ENCODE results near the gene KMT5C. TPM values are rescaled to one million over a fixed set of nuclear protein-coding genes. Genes with fewer than 3 reads are reported as not detected.

KMT5C gene
- total RNA-seq, 5 donors from 2014 or later (not counting 1 experiment from before 2014, with no cell fraction given): 24.4 to 71.8 (median 30.7) TPM

DNA sequence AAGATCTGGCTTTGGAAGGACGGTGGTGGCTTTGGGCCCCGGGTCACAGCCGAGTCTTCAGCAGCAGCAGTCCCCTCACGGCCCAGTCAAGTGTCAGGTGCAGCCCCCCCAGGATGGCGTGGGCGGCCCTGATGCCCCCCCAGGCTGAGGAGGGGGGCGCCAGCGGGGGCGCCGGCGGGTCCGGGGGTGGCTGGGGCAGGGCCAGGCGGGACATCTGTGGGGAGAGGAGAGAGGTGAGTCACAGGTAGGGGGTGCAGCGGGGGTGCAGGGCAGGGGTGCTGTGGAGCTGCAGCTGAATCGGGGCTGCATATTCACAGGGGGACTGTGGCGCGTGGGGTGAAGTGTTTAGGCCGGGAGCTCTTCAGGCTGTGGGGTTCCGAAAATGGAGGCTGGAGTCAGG lies 26.3 kb downstream of the KMT5C start:
- CTCF ChIA-PET: no interaction called here
- ATAC-seq (replicated peaks in 1 of 4) (no peak), DNase-seq (no peak)
- 68% methylated on average over 19 of the region's 19 CpGs for WGBS (ENCODE audit: insufficient coverage)
- Histone ChIP-seq H3K4me1 (ENCODE audit: control insufficient read depth in 1 of 2, extremely low read depth in 1 of 2, insufficient read depth in 2 of 2, low read length in 2 of 2) (peaks cover 0 to 18% of the 10 kb centered on the region in 2 experiments), H3K27me3 (replicated peaks in 1 of 2; ENCODE audit: control insufficient read depth in 2 of 2, extremely low read depth in 1 of 2, insufficient read depth in 2 of 2, low read length in 1 of 2) (peaks cover 0 to 67% of the 10 kb centered on the region in 2 experiments), H3K27ac (ENCODE audit: low read length) (no peak overlapping the region), H3K36me3 (ENCODE audit: control insufficient read depth in 2 of 2, extremely low read depth in 1 of 2, insufficient read depth in 1 of 2, low read length in 1 of 2) (no peaks in the 10 kb centered on the region), H3K9me3 (no peaks in the 10 kb centered on the region), H3K4me3 (ENCODE audit: control insufficient read depth in 1 of 2, extremely low read depth in 1 of 2, low read length in 1 of 2) (no peak overlapping the region)
- POLR2A ChIA-PET: no interaction called here
- H3K4me3 Mint-ChIP-seq: no peak overlapping the region
- no peaks in the 10 kb centered on the region for H3K9me3 Mint-ChIP-seq
- peaks cover 4 to 12% (median 10%) of the 10 kb centered on the region in 3 donors for H3K4me1 Mint-ChIP-seq
- H3K27me3 Mint-ChIP-seq: peaks cover 10 to 23% of the 10 kb centered on the region in 2 donors
- H3K36me3 Mint-ChIP-seq: no peaks in the 10 kb centered on the region
- H3K27ac Mint-ChIP-seq: no peak overlapping the region

GRCh38 chr19:55366790-55367189 lies 27.1 kb downstream of the KMT5C start:
- Histone ChIP-seq H3K36me3 (ENCODE audit: control insufficient read depth in 2 of 2, extremely low read depth in 1 of 2, insufficient read depth in 1 of 2, low read length in 1 of 2) (no peaks in the 10 kb centered on the region), H3K4me3 (ENCODE audit: control insufficient read depth in 1 of 2, extremely low read depth in 1 of 2, low read length in 1 of 2) (no peak overlapping the region), H3K27me3 (replicated peaks in 1 of 2; ENCODE audit: control insufficient read depth in 2 of 2, extremely low read depth in 1 of 2, insufficient read depth in 2 of 2, low read length in 1 of 2) (peaks cover 0 to 71% of the 10 kb centered on the region in 2 experiments), H3K27ac (ENCODE audit: low read length) (no peak overlapping the region), H3K9me3 (no peaks in the 10 kb centered on the region), H3K4me1 (ENCODE audit: control insufficient read depth in 1 of 2, extremely low read depth in 1 of 2, insufficient read depth in 2 of 2, low read length in 2 of 2) (peaks cover 0 to 18% of the 10 kb centered on the region in 2 experiments)
- CTCF ChIA-PET: no interaction called here
- no peak overlapping the region for H3K27ac Mint-ChIP-seq
- peaks cover 16 to 31% of the 10 kb centered on the region in 2 donors for H3K27me3 Mint-ChIP-seq
- ATAC-seq (replicated peaks in 1 of 4) (no peak), DNase-seq (no peak)
- peaks cover 4 to 14% (median 10%) of the 10 kb centered on the region in 3 donors for H3K4me1 Mint-ChIP-seq
- POLR2A ChIA-PET: interaction anchor here in 1 of 2 donors (0.5 kb wide), 1 partner anchor 80 kb away, joined by 3 read pairs; no protein-coding TSS in a partner anchor
- no peaks in the 10 kb centered on the region for H3K9me3 Mint-ChIP-seq
- H3K4me3 Mint-ChIP-seq: peak overlapping the region in 1 of 3 donors; percentile 9
- no peaks in the 10 kb centered on the region for H3K36me3 Mint-ChIP-seq
- WGBS (ENCODE audit: insufficient coverage): 50% methylated on average over 1 of the region's 3 CpGs

- POLR2A ChIA-PET: interaction anchor here in 1 of 2 donors (0.6 kb wide), 1 partner anchor 35 kb away, joined by 3 read pairs; no protein-coding TSS in a partner anchor
- peak overlapping the region in 1 of 3 donors; percentile 46 for H3K4me3 Mint-ChIP-seq
- 91% methylated on average over 10 of the region's 16 CpGs for WGBS (ENCODE audit: insufficient coverage)
- no peak for DNase-seq
- CTCF ChIA-PET: interaction anchor here in 1 of 2 donors (0.6 kb wide), 1 partner anchor 92 kb away, joined by 3 read pairs; no protein-coding TSS in a partner anchor
- H3K4me3 ChIP-seq (ENCODE audit: control insufficient read depth in 1 of 2, extremely low read depth in 1 of 2, low read length in 1 of 2): no peak overlapping the region
- no peak for ATAC-seq (replicated peaks in 1 of 4)
- no peaks in the 10 kb centered on the region for H3K36me3 Mint-ChIP-seq
- no peaks in the 10 kb centered on the region for H3K9me3 ChIP-seq
- no peaks in the 10 kb centered on the region for H3K36me3 ChIP-seq (ENCODE audit: control insufficient read depth in 2 of 2, extremely low read depth in 1 of 2, insufficient read depth in 1 of 2, low read length in 1 of 2)
- H3K27me3 Mint-ChIP-seq: peaks cover 21 to 39% of the 10 kb centered on the region in 2 donors
- H3K9me3 Mint-ChIP-seq: no peaks in the 10 kb centered on the region
- H3K27ac Mint-ChIP-seq: no peak overlapping the region
- peaks cover 6 to 14% (median 12%) of the 10 kb centered on the region in 3 donors for H3K4me1 Mint-ChIP-seq
- no peak overlapping the region for H3K27ac ChIP-seq (ENCODE audit: low read length)
- peaks cover 0 to 18% of the 10 kb centered on the region in 2 experiments for H3K4me1 ChIP-seq (ENCODE audit: control insufficient read depth in 1 of 2, extremely low read depth in 1 of 2, insufficient read depth in 2 of 2, low read length in 2 of 2)
- H3K27me3 ChIP-seq (replicated peaks in 1 of 2; ENCODE audit: control insufficient read depth in 2 of 2, extremely low read depth in 1 of 2, insufficient read depth in 2 of 2, low read length in 1 of 2): peaks cover 4 to 75% of the 10 kb centered on the region in 2 experiments
Measured at GRCh38 chr19:55368106-55368505, 28.4 kb downstream of the KMT5C start.

DNA sequence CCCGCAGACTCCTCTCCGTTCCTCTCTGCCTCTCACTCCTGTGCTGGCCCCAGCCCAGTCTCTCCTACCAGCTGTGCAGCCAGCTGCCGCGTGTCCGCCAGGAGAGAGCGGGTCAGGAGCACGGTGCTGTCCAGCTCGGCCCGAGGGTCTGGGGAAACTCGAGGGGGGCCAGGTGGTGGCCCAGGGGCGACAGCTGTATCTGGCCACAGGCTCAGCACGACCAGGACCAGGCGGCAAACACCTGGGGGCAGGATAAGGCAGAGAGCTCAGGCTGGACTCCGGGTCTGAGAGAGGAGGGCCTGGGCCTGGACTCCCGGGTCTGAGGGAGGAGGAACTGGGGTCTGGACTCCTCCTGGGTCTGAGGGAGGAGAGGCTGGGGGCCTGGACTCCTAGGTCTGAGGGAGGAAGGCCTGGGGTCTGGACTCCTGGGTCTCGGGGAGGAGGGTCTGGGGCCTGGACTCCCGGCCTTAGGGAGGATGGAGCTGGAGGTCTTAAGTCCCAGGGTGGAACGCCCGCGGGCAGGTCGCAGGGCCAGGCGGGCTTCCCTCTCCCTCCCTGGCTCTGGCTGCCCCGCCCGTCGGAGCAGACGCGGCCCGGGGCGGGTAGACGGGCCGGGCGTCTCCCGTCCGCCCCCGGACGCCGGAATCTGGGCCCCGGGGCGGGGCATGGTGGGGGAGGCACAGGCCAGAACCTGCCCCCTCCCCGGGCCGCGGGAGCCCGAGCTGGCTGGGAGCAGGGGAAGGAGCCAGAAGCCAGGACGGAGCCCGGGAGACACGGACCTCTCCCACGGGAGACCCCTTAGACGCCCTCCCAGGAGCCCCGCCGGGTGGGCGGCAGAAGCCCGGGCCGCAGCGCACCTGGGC lies 29.3 kb downstream of the KMT5C start:
- ChIA-PET POLR2A (interaction anchor here in 1 of 2 donors (0.6 kb wide), 1 partner anchor 36 kb away, joined by 3 read pairs; no protein-coding TSS in a partner anchor), CTCF (interaction anchor here in 1 of 2 donors (0.6 kb wide), 1 partner anchor 93 kb away, joined by 3 read pairs; no protein-coding TSS in a partner anchor)
- no peak overlapping the region for H3K27ac Mint-ChIP-seq

GRCh38 chr19:55369653-55370304 lies 30.1 kb downstream of the KMT5C start:
- no peak overlapping the region for H3K27ac ChIP-seq (ENCODE audit: low read length)
- H3K27me3 Mint-ChIP-seq: peaks cover 27 to 45% of the 10 kb centered on the region in 2 donors
- H3K9me3 Mint-ChIP-seq: no peaks in the 10 kb centered on the region
- peak overlapping the region; percentile 17 to 56 for H3K4me3 ChIP-seq (ENCODE audit: control insufficient read depth in 1 of 2, extremely low read depth in 1 of 2, low read length in 1 of 2)
- peak; percentile 59 to 72 (median 70) for ATAC-seq (replicated peaks in 1 of 4)
- peak overlapping the region; percentile 59 to 81 (median 65) for H3K4me3 Mint-ChIP-seq
- peak in 10 of 35 experiments; percentile 18 to 50 (median 31) for DNase-seq
- H3K4me1 ChIP-seq (ENCODE audit: control insufficient read depth in 1 of 2, extremely low read depth in 1 of 2, insufficient read depth in 2 of 2, low read length in 2 of 2): peaks cover 0 to 18% of the 10 kb centered on the region in 2 experiments
- no peaks in the 10 kb centered on the region for H3K36me3 Mint-ChIP-seq
- peak overlapping the region in 1 of 2 donors; percentile 39 for H3K27ac Mint-ChIP-seq
- peaks cover 9 to 16% (median 14%) of the 10 kb centered on the region in 3 donors for H3K4me1 Mint-ChIP-seq
- WGBS (ENCODE audit: insufficient coverage): 2% methylated on average over 45 of the region's 59 CpGs
- ChIA-PET POLR2A (no interaction called here), CTCF (no interaction called here)
- H3K36me3 ChIP-seq (ENCODE audit: control insufficient read depth in 2 of 2, extremely low read depth in 1 of 2, insufficient read depth in 1 of 2, low read length in 1 of 2): no peaks in the 10 kb centered on the region
- H3K9me3 ChIP-seq: no peaks in the 10 kb centered on the region
- peaks cover 4 to 91% of the 10 kb centered on the region in 2 experiments for H3K27me3 ChIP-seq (replicated peaks in 1 of 2; ENCODE audit: control insufficient read depth in 2 of 2, extremely low read depth in 1 of 2, insufficient read depth in 2 of 2, low read length in 1 of 2)

More for the DNA sequence above, 29.3 kb downstream of the KMT5C start:
- H3K4me3 Mint-ChIP-seq: peak overlapping the region in 1 of 3 donors; percentile 46
- Histone ChIP-seq H3K9me3 (no peaks in the 10 kb centered on the region), H3K36me3 (ENCODE audit: control insufficient read depth in 2 of 2, extremely low read depth in 1 of 2, insufficient read depth in 1 of 2, low read length in 1 of 2) (no peaks in the 10 kb centered on the region), H3K27ac (ENCODE audit: low read length) (no peak overlapping the region), H3K4me3 (ENCODE audit: control insufficient read depth in 1 of 2, extremely low read depth in 1 of 2, low read length in 1 of 2) (no peak overlapping the region), H3K4me1 (ENCODE audit: control insufficient read depth in 1 of 2, extremely low read depth in 1 of 2, insufficient read depth in 2 of 2, low read length in 2 of 2) (peaks cover 0 to 18% of the 10 kb centered on the region in 2 experiments), H3K27me3 (replicated peaks in 1 of 2; ENCODE audit: control insufficient read depth in 2 of 2, extremely low read depth in 1 of 2, insufficient read depth in 2 of 2, low read length in 1 of 2) (peaks cover 4 to 82% of the 10 kb centered on the region in 2 experiments)
- 18% methylated on average over 45 of the region's 54 CpGs for WGBS (ENCODE audit: insufficient coverage)
- ATAC-seq (replicated peaks in 1 of 4) (peak in 3 of 4 experiments; percentile 31 to 54 (median 37)), DNase-seq (no peak)
- peaks cover 9 to 16% (median 14%) of the 10 kb centered on the region in 3 donors for H3K4me1 Mint-ChIP-seq
- no peaks in the 10 kb centered on the region for H3K9me3 Mint-ChIP-seq
- no peaks in the 10 kb centered on the region for H3K36me3 Mint-ChIP-seq
- H3K27me3 Mint-ChIP-seq: peaks cover 26 to 44% of the 10 kb centered on the region in 2 donors

Data from T-cell (primary cell).